GM12891 (cell line): ENCODE measurements around the gene CARD10.

Source experiments
- POLR2A ChIP-seq: IDR thresholded peaks from 2 replicates; pipeline ENCODE4 v1.6.1; 2011; ENCODE audit warnings: low read depth, low read length, control low read depth
- POLR2AphosphoS5 ChIP-seq: IDR thresholded peaks from 2 replicates; pipeline ENCODE4 v1.6.1; 2011; ENCODE audit warnings: low read depth, low read length, control low read depth

GRCh38 chr22:37560608-37561211 lies 41.5 kb upstream of the CARD10 start:
- TF ChIP-seq POLR2AphosphoS5 (no peak), POLR2A (no peak)
